Fibroblast of lung (primary cell): ENCODE results near the gene MTHFSD. TPM values are rescaled to one million over a fixed set of nuclear protein-coding genes. Genes with fewer than 3 reads are reported as not detected.

Source experiments
- DNase-seq, 2 donors: peaks; one replicate each; pipeline versions ENCODE4 v3.0.0 to v3.0.0-alpha.2; 2010; ENCODE audit warnings: low read depth in 2 of 2
- H2AFZ ChIP-seq: 2 replicates; pipeline ENCODE4 v1.5.1; 2012; ENCODE audit warnings: low read length, control low read depth, inconsistent platforms
- H3K27ac ChIP-seq: 2 replicates; pipeline ENCODE4 v1.5.1; 2011; ENCODE audit warnings: low read length, control low read depth; ENCODE audit not compliant: insufficient read depth
- H3K27me3 ChIP-seq: 2 replicates; pipeline ENCODE4 v1.5.1; 2011; ENCODE audit warnings: mild to moderate bottlenecking, low read length; ENCODE audit not compliant: control insufficient read depth, insufficient read depth
- H3K36me3 ChIP-seq: 2 replicates; pipeline ENCODE4 v1.5.1; 2011; ENCODE audit warnings: low read length; ENCODE audit not compliant: control insufficient read depth, insufficient read depth
- H3K4me1 ChIP-seq: 2 replicates; pipeline ENCODE4 v1.5.1; 2011; ENCODE audit warnings: low read length; ENCODE audit not compliant: control insufficient read depth, insufficient read depth; ENCODE audit errors: extremely low read depth
- H3K4me2 ChIP-seq: 2 replicates; pipeline ENCODE4 v1.5.1; 2011; ENCODE audit warnings: low read length, control low read depth; ENCODE audit not compliant: insufficient read depth; ENCODE audit errors: extremely low read depth
- H3K4me3 ChIP-seq, 4 experiments: fragments of 200-600 bp in 1 of 4; sonication (generic) in 1 of 4; replicated peaks in 1 of 4; 2 replicates each; pipeline ENCODE4 v1.5.1; 2011 to 2016; ENCODE audit warnings: low read length in 4 of 4, low read depth in 3 of 4, mild to moderate bottlenecking in 3 of 4, control low read depth in 2 of 4, inconsistent platforms in 1 of 4, mixed read lengths in 1 of 4; ENCODE audit not compliant: insufficient read depth in 1 of 4; ENCODE audit errors: control extremely low read depth in 1 of 4
- H3K79me2 ChIP-seq: 2 replicates; pipeline ENCODE4 v1.5.1; 2012; ENCODE audit warnings: mild to moderate bottlenecking, low read length, inconsistent platforms; ENCODE audit not compliant: control insufficient read depth, insufficient read depth
- H3K9ac ChIP-seq: 2 replicates; pipeline ENCODE4 v1.5.1; 2011; ENCODE audit warnings: mild to moderate bottlenecking, low read length, control low read depth; ENCODE audit not compliant: insufficient read depth
- H3K9me3 ChIP-seq: 2 replicates; pipeline ENCODE4 v1.5.1; 2012; ENCODE audit warnings: low read depth, low read length; ENCODE audit not compliant: control insufficient read depth, insufficient read depth
- H4K20me1 ChIP-seq: 2 replicates; pipeline ENCODE4 v1.5.1; 2011; ENCODE audit warnings: low read length; ENCODE audit not compliant: control insufficient read depth, insufficient read depth; ENCODE audit errors: extremely low read depth
- CTCF ChIP-seq, 2 donors: IDR thresholded peaks in 1 of 2; conservative IDR thresholded peaks in 1 of 2; 1 replicate in 1 of 2; 2 replicates in 1 of 2; pipeline ENCODE4 v1.5.1; 2011 to 2012; ENCODE audit warnings: low read length in 2 of 2, control low read depth in 1 of 2, inconsistent platforms in 1 of 2, low read depth in 1 of 2, mild to moderate bottlenecking in 1 of 2
- EZH2 ChIP-seq: IDR thresholded peaks from 2 replicates; pipeline ENCODE4 v1.5.1; 2012; ENCODE audit warnings: low read length, control low read depth, mild to moderate bottlenecking; ENCODE audit errors: missing control alignments
- polyA plus RNA-seq, 2 donors: library from polyadenylated mRNA; depleted of rRNA in 1 of 2; stranded (reverse) in 1 of 2; unstranded in 1 of 2; fragments of >200 nt; gene quantifications; 2 replicates each; pipeline ENCODE4 v1.2.1, GENCODE V29; 2011 to 2012; ENCODE audit warnings: missing spikeins in 1 of 2
- total RNA-seq: library from RNA; depleted of rRNA; stranded (reverse); fragments of >200 nt; gene quantifications from 2 replicates; pipeline ENCODE4 v1.2.1, GENCODE V29; 2014

MTHFSD gene
- total and polyA plus RNA-seq, 2 donors (not counting 1 experiment from before 2014, with no cell fraction given): 13.1 to 19.3 TPM

GRCh38 chr16:86569701-86570447 is 14.8 kb upstream of the MTHFSD start:
- Histone ChIP-seq H3K79me2 (peaks cover 61% of the 10 kb centered on the region), H4K20me1 (no peaks in the 10 kb centered on the region), H3K9ac (no peak overlapping the region), H2AFZ (no peak overlapping the region), H3K36me3 (peaks cover 6% of the 10 kb centered on the region), H3K9me3 (no peaks in the 10 kb centered on the region), H3K4me3 (peak overlapping the region; percentile 74 to 92 (median 92)), H3K27me3 (no peaks in the 10 kb centered on the region), H3K4me1 (peaks cover 2% of the 10 kb centered on the region), H3K4me2 (peak overlapping the region; percentile 85), H3K27ac (no peak overlapping the region)
- TF ChIP-seq EZH2 (no peak), CTCF (conservative IDR thresholded peaks at IDR 0.05 in 1 of 2, IDR thresholded peaks at IDR 0.05 in 1 of 2; ENCODE audit: low read depth in 1 of 2, low read length in 2 of 2) (no peak)
- no peak for DNase-seq

DNA sequence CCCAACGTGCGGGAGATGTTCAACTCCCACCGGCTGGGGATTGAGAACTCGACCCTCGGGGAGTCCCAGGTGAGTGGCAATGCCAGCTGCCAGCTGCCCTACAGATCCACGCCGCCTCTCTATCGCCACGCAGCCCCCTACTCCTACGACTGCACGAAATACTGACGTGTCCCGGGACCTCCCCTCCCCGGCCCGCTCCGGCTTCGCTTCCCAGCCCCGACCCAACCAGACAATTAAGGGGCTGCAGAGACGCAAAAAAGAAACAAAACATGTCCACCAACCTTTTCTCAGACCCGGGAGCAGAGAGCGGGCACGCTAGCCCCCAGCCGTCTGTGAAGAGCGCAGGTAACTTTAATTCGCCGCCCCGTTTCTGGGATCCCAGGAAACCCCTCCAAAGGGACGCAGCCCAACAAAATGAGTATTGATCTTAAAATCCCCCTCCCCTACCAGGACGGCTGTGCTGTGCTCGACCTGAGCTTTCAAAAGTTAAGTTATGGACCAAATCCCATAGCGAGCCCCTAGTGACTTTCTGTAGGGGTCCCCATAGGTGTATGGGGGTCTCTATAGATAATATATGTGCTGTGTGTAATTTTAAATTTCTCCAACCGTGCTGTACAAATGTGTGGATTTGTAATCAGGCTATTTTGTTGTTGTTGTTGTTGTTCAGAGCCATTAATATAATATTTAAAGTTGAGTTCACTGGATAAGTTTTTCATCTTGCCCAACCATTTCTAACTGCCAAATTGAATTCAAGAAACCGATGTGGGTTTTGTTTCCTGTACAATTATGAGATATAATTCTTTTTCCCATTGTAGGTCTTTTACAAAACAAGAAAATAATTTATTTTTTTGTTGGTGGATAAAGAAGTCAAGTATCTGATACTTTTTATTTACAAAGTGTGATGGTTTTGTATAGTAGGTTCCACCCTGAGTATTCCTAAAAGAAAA is 13.9 kb upstream of the MTHFSD start:
- Histone ChIP-seq H3K4me1 (peaks cover 7% of the 10 kb centered on the region), H3K27me3 (no peaks in the 10 kb centered on the region), H3K9ac (peak overlapping the region; percentile 63), H3K36me3 (peaks cover 6% of the 10 kb centered on the region), H3K4me3 (peak overlapping the region; percentile 74 to 92 (median 92)), H3K27ac (peak overlapping the region; percentile 77), H4K20me1 (no peaks in the 10 kb centered on the region), H3K4me2 (peak overlapping the region; percentile 85), H3K79me2 (peaks cover 61% of the 10 kb centered on the region), H3K9me3 (no peaks in the 10 kb centered on the region), H2AFZ (peak overlapping the region; percentile 68)
- no peak for DNase-seq
- no peak for TF ChIP-seq CTCF (conservative IDR thresholded peaks at IDR 0.05 in 1 of 2, IDR thresholded peaks at IDR 0.05 in 1 of 2; ENCODE audit: low read depth in 1 of 2, low read length in 2 of 2)
- TF ChIP-seq EZH2: no peak
